Breast epithelium (tissue), 3 donors: ENCODE data around the gene AUH.

Source experiments
- CTCF ChIP-seq, 3 donors: fragments of 450-650 bp; IDR thresholded peaks; one replicate each; pipeline ENCODE4 v1.5.1; 2016 to 2017; ENCODE audit warnings: antibody characterized with exemption in 3 of 3, mild to moderate bottlenecking in 3 of 3, moderate library complexity in 3 of 3
- POLR2A ChIP-seq: fragments of 450-650 bp; IDR thresholded peaks from one replicate; pipeline ENCODE4 v1.6.1; 2016; ENCODE audit warnings: antibody characterized with exemption, mild to moderate bottlenecking, moderate library complexity

DNA sequence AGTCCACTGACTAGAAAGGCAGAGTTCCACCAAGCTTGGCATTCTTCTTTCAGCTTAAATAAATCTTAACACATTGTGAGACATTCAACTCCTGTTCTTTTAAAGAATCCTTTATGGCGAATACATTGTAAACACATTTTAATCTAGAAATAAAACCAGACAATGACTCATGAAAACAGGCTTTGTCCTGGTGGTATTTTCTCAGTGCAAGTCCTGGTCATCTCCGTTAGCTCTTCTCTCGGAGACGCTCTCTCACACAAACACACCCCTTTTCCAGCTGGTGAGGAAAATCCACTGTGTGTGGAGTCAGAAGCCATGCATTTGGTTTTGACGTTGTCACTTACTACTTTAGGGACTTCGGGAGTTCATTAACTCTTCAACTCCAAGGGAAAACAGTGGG is 140.4 kb downstream of the AUH start:
- no peak for TF ChIP-seq CTCF (IDR thresholded peaks at IDR 0.05)
- no peak for TF ChIP-seq POLR2A
